22Rv1 (cell line): Measurements from ENCODE around the gene RHOB.
A peak's percentile ranks its signal among the peaks of the same experiment; 100 is the strongest.

Source experiments
- H3K27ac ChIP-seq: fragments of 450-650 bp; 2 replicates; pipeline ENCODE4 v1.5.1; 2017
- ZFX ChIP-seq: fragments of 450-650 bp; IDR thresholded peaks from 2 replicates; pipeline ENCODE4 v1.6.1; 2017; ENCODE audit warnings: antibody characterized with exemption, borderline replicate concordance
- TF ChIP-seq, protein P1 (sequence below): fragments of 450-650 bp; IDR thresholded peaks from 2 replicates; pipeline ENCODE4 v1.5.1; 2017; ENCODE audit warnings: mild to moderate bottlenecking

Gene RHOB

GRCh38 chr2:20446255-20446916 lies 488 bp upstream of the RHOB start:
- peak overlapping the region; percentile 90 for H3K27ac ChIP-seq
- TF ChIP-seq, protein P1, sequence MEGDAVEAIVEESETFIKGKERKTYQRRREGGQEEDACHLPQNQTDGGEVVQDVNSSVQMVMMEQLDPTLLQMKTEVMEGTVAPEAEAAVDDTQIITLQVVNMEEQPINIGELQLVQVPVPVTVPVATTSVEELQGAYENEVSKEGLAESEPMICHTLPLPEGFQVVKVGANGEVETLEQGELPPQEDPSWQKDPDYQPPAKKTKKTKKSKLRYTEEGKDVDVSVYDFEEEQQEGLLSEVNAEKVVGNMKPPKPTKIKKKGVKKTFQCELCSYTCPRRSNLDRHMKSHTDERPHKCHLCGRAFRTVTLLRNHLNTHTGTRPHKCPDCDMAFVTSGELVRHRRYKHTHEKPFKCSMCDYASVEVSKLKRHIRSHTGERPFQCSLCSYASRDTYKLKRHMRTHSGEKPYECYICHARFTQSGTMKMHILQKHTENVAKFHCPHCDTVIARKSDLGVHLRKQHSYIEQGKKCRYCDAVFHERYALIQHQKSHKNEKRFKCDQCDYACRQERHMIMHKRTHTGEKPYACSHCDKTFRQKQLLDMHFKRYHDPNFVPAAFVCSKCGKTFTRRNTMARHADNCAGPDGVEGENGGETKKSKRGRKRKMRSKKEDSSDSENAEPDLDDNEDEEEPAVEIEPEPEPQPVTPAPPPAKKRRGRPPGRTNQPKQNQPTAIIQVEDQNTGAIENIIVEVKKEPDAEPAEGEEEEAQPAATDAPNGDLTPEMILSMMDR, result no peak
- no peak for TF ChIP-seq ZFX

GRCh38 chr2:20447437-20448245 lies 767 bp downstream of the RHOB start:
- peak overlapping the region; percentile 90 for H3K27ac ChIP-seq
- TF ChIP-seq, protein P1, result 0 out of 2 replicates have a peak, but pooled peaks have one; percentile 7
- no peak for TF ChIP-seq ZFX

DNA sequence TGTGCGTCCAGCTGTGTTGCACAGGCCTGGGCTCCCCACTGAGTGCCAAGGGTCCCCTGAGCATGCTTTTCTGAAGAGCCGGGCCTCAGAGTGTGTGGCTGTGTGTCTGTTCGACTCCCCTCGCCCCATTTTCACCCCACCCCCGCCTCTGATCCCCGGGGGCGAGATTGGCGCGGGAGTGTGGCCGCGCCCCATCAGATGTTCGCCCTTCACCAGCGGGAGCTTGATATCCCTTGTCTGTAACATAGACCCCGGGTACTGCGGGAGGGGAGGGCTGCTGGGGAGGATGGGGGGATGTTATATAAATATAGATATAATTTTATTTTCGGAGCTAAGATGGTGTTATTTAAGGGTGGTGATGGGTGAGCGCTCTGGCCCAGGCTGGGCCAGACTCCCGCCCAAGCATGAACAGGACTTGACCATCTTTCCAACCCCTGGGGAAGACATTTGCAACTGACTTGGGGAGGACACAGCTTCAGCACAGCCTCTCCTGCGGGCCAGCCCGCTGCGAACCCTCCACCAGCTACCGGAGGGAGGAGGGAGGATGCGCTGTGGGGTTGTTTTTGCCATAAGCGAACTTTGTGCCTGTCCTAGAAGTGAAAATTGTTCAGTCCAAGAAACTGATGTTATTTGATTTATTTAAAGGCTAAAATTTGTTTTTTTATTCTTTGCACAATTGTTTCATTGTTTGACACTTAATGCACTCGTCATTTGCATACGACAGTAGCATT lies 1.5 kb downstream of the RHOB start:
- TF ChIP-seq ZFX, result no peak
- TF ChIP-seq, protein P1, result no peak
- peak overlapping the region; percentile 90 for H3K27ac ChIP-seq

- no peak for TF ChIP-seq ZFX
- TF ChIP-seq, protein P1, result no peak
- H3K27ac ChIP-seq, result peak overlapping the region; percentile 90
These were observed 2.1 kb downstream of the RHOB start for GRCh38 chr2:20448977-20449306.

DNA sequence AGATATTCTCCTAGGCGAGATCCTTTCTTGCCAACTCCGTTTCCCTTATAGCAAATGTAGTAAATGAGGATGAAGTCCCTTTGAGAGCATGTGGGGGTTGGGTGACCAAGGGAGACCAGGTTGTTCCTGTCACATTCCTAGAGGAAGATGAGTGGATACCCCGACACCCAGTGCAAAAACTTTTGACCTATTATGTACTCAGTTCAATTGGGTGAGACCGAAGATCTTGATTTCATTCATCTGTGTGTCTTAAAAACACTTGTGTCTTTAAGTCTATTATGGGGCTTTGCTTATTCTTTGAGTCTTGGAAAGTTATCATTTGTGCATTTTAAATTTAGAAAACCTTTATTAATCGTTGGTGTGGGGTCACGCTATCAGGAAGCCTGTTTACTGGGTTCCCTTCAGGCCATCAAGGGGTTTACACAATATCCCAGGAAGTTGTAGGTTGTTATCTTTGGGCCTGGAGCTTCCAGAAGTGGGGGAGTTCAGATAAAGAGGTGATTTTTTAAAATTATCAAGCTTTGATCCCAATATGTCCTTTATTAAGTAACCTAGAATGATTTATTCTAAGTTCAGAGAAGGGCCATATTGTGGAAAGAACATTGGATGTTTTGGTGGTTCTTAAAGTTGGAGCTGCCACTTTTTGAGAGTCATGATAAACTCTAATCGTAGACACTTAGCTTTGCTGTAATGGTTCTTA lies 2.8 kb downstream of the RHOB start:
- TF ChIP-seq ZFX, result no peak
- TF ChIP-seq, protein P1, result no peak
- peak overlapping the region; percentile 90 for H3K27ac ChIP-seq

DNA sequence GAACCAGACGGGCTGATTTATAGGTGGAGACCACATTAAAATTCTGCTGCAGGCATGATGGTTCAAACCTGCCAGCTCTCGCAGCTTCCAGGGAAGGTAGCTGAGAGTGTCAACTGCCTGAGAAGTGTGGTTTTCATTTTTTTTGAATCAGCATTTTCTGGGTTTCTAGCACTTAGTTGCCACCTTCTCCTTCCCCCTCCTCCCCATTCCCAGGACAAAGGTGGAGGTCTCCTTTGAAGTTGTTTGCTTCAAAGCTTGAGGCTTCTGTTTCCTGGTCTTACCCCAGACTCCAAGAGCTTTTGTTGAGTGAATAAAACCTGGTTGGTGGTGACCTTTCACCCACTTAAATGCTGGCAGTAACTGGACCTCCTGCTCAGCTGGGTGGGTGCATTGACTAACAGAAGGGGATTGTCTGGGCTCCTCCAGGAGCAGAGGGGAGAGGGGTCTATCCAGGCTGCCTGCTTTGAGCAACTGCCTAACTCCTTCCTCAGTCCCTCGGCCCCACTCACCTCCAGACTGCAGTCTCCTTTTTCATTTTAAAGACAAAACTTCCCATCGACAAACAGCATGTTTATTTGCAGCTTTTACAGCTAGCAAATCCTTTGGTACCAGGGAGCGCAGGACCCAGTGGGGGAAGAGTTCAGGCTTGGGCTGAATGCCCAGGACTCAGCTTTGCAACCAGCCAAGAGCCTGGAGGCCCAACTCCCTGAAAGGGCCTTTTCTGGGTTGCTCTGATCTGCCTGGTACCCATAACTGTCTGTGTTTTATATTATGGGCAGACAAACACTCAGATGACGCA lies 3.5 kb downstream of the RHOB start:
- TF ChIP-seq, protein P1, result no peak
- TF ChIP-seq ZFX, result no peak
- H3K27ac ChIP-seq, result peak overlapping the region; percentile 90
